Measurements from ENCODE around the gene NXF1. TPM values are rescaled to one million over a fixed set of nuclear protein-coding genes. Genes with fewer than 3 reads are reported as not detected.

Gene NXF1
- polyA plus RNA-seq, 1 donor (not counting 4 experiments of a cell fraction or from before 2014, with no cell fraction given) = 25.3 TPM

DNA sequence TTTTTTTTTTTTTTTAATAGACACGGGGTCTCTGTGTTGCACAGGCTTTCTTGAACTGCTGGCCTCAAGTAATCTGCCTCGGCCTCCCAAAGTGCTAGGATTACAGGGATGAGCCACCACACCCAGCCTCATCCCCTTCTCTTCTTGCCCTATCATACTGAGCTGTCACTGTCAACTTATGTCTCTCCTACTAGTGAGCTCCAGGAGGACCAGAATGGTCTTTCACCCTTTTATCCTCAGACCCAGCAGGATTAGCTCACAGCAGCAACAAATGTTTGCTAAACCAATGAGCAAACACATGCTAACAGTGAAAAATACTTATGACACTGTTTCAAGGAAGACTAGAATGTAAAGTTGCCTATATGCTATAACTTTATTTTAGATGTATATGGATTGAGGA, 6.4 kb upstream of the NXF1 start:
- no peak overlapping the region for H3K4me3 ChIP-seq (ENCODE audit: control insufficient read depth in 2 of 3, extremely low read depth in 1 of 3, insufficient read depth in 2 of 3, low read depth in 1 of 3, low read length in 3 of 3)
- no peak for FAIRE-seq
- TF ChIP-seq, protein P1, sequence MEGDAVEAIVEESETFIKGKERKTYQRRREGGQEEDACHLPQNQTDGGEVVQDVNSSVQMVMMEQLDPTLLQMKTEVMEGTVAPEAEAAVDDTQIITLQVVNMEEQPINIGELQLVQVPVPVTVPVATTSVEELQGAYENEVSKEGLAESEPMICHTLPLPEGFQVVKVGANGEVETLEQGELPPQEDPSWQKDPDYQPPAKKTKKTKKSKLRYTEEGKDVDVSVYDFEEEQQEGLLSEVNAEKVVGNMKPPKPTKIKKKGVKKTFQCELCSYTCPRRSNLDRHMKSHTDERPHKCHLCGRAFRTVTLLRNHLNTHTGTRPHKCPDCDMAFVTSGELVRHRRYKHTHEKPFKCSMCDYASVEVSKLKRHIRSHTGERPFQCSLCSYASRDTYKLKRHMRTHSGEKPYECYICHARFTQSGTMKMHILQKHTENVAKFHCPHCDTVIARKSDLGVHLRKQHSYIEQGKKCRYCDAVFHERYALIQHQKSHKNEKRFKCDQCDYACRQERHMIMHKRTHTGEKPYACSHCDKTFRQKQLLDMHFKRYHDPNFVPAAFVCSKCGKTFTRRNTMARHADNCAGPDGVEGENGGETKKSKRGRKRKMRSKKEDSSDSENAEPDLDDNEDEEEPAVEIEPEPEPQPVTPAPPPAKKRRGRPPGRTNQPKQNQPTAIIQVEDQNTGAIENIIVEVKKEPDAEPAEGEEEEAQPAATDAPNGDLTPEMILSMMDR (optimal IDR thresholded peaks at IDR 0.05 in 1 of 3, IDR thresholded peaks at IDR 0.05 in 1 of 3, conservative IDR thresholded peaks at IDR 0.05 in 1 of 3; ENCODE audit: extremely low read depth in 1 of 3, insufficient read depth in 2 of 3, low read length in 3 of 3) = no peak
- no peak for TF ChIP-seq EZH2 (IDR thresholded peaks at IDR 0.05; ENCODE audit: low read length)
- H4K20me1 ChIP-seq (ENCODE audit: control insufficient read depth, extremely low read depth, insufficient read depth, low read length) = no peaks in the 10 kb centered on the region
- H3K9ac ChIP-seq (ENCODE audit: control insufficient read depth, extremely low read depth, insufficient read depth, low read length) = no peak overlapping the region
- no peak overlapping the region for H3K27ac ChIP-seq (ENCODE audit: control insufficient read depth, insufficient read depth, low read length)
- H3K79me2 ChIP-seq (ENCODE audit: control insufficient read depth, insufficient read depth, low read length) = no peaks in the 10 kb centered on the region
- H3K9me3 ChIP-seq (ENCODE audit: control insufficient read depth, low read depth, low read length) = no peaks in the 10 kb centered on the region
- no peaks in the 10 kb centered on the region for H3K9me1 ChIP-seq (ENCODE audit: control insufficient read depth, extremely low read depth, insufficient read depth, low read length)
- peaks cover 3% of the 10 kb centered on the region for H3K4me1 ChIP-seq (ENCODE audit: control insufficient read depth, extremely low read depth, insufficient read depth, low read length)
- peaks cover 2 to 4% of the 10 kb centered on the region in 2 experiments for H3K36me3 ChIP-seq (ENCODE audit: control insufficient read depth in 2 of 2, extremely low read depth in 1 of 2, insufficient read depth in 2 of 2, low read length in 2 of 2)
- no peak overlapping the region for H3K4me2 ChIP-seq (ENCODE audit: control insufficient read depth, extremely low read depth, insufficient read depth, low read depth, low read length)
- dilution Hi-C loops (cut with MboI; ENCODE audit: extremely low pct_ligation_motif_present, low sequenced_read_pairs) = no loop called here
- H3K27me3 ChIP-seq (ENCODE audit: control insufficient read depth, extremely low read depth, insufficient read depth, low read length) = no peaks in the 10 kb centered on the region
- no peak for DNase-seq (ENCODE audit: low read depth, low spot score)
- no peak overlapping the region for H2AFZ ChIP-seq (ENCODE audit: control insufficient read depth, low read length)

DNA sequence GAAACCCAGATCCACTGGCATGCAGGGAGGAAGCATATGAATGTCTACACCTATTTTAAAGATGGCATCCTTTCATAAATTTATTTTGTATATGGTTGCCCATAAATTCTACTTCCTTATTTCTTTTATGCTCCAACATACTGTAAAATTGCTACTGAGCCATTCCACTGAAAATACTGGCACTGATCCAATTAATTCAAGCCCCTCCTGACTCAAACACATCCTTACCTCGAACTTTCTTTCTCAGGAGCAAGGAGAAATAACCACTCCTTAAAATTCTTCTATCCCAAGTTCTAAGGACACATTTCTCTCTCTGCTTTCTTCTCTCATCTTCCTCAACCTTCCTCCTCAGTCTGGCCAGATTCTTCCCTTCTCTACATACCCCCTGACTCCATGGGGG, 5.5 kb upstream of the NXF1 start:
- Histone ChIP-seq H3K9ac (ENCODE audit: control insufficient read depth, extremely low read depth, insufficient read depth, low read length) (no peak overlapping the region), H4K20me1 (ENCODE audit: control insufficient read depth, extremely low read depth, insufficient read depth, low read length) (no peaks in the 10 kb centered on the region), H3K9me3 (ENCODE audit: control insufficient read depth, low read depth, low read length) (no peaks in the 10 kb centered on the region), H2AFZ (ENCODE audit: control insufficient read depth, low read length) (no peak overlapping the region), H3K4me2 (ENCODE audit: control insufficient read depth, extremely low read depth, insufficient read depth, low read depth, low read length) (no peak overlapping the region), H3K27ac (ENCODE audit: control insufficient read depth, insufficient read depth, low read length) (no peak overlapping the region), H3K9me1 (ENCODE audit: control insufficient read depth, extremely low read depth, insufficient read depth, low read length) (no peaks in the 10 kb centered on the region), H3K79me2 (ENCODE audit: control insufficient read depth, insufficient read depth, low read length) (no peaks in the 10 kb centered on the region), H3K4me1 (ENCODE audit: control insufficient read depth, extremely low read depth, insufficient read depth, low read length) (peaks cover 12% of the 10 kb centered on the region), H3K36me3 (ENCODE audit: control insufficient read depth in 2 of 2, extremely low read depth in 1 of 2, insufficient read depth in 2 of 2, low read length in 2 of 2) (peaks cover 0 to 4% of the 10 kb centered on the region in 2 experiments), H3K4me3 (ENCODE audit: control insufficient read depth in 2 of 3, extremely low read depth in 1 of 3, insufficient read depth in 2 of 3, low read depth in 1 of 3, low read length in 3 of 3) (no peak overlapping the region), H3K27me3 (ENCODE audit: control insufficient read depth, extremely low read depth, insufficient read depth, low read length) (no peaks in the 10 kb centered on the region)
- no peak for TF ChIP-seq EZH2 (IDR thresholded peaks at IDR 0.05; ENCODE audit: low read length)
- TF ChIP-seq, protein P1 (optimal IDR thresholded peaks at IDR 0.05 in 1 of 3, IDR thresholded peaks at IDR 0.05 in 1 of 3, conservative IDR thresholded peaks at IDR 0.05 in 1 of 3; ENCODE audit: extremely low read depth in 1 of 3, insufficient read depth in 2 of 3, low read length in 3 of 3) = no peak
- FAIRE-seq = no peak
- dilution Hi-C loops (cut with MboI; ENCODE audit: extremely low pct_ligation_motif_present, low sequenced_read_pairs) = no loop called here
- DNase-seq (ENCODE audit: low read depth, low spot score) = no peak
